ENCODE measurements around the gene TMCC1.

Gene TMCC1

GRCh38 chr3:129626744-129627349 is 266.7 kb downstream of the TMCC1 start:
- peak; percentile 56 to 80 (median 65) for DNase-seq (ENCODE audit: low read depth in 2 of 3, low spot score in 1 of 3)

GRCh38 chr3:129625072-129625874 is 268.2 kb downstream of the TMCC1 start:
- no peak for DNase-seq (ENCODE audit: low read depth in 2 of 3, low spot score in 1 of 3)

- no peak for DNase-seq (ENCODE audit: low read depth in 2 of 3, low spot score in 1 of 3)
These were observed 269.0 kb downstream of the TMCC1 start for GRCh38 chr3:129624347-129625071.

- no peak for DNase-seq (ENCODE audit: low read depth in 2 of 3, low spot score in 1 of 3)
These were observed 269.9 kb downstream of the TMCC1 start for GRCh38 chr3:129623447-129624118.

- no peak for DNase-seq (ENCODE audit: low read depth in 2 of 3, low spot score in 1 of 3)
These were observed 270.6 kb downstream of the TMCC1 start for GRCh38 chr3:129622933-129623332.

GRCh38 chr3:129622226-129622874 is 271.2 kb downstream of the TMCC1 start:
- DNase-seq (ENCODE audit: low read depth in 2 of 3, low spot score in 1 of 3): no peak

GRCh38 chr3:129621626-129622225 is 271.8 kb downstream of the TMCC1 start:
- DNase-seq (ENCODE audit: low read depth in 2 of 3, low spot score in 1 of 3): no peak

- no peak for DNase-seq (ENCODE audit: low read depth in 2 of 3, low spot score in 1 of 3)
These were observed 272.5 kb downstream of the TMCC1 start for GRCh38 chr3:129620828-129621559.

- DNase-seq (ENCODE audit: low read depth in 2 of 3, low spot score in 1 of 3): no peak
These were observed 273.8 kb downstream of the TMCC1 start for GRCh38 chr3:129619726-129620162.

- no peak for DNase-seq (ENCODE audit: low read depth in 2 of 3, low spot score in 1 of 3)
These were observed 274.4 kb downstream of the TMCC1 start for GRCh38 chr3:129618901-129619671.

- no peak for DNase-seq (ENCODE audit: low read depth in 2 of 3, low spot score in 1 of 3)
These were observed 275.2 kb downstream of the TMCC1 start for GRCh38 chr3:129618186-129618820.

- no peak for DNase-seq (ENCODE audit: low read depth in 2 of 3, low spot score in 1 of 3)
These were observed 275.9 kb downstream of the TMCC1 start for GRCh38 chr3:129617381-129618185.

- DNase-seq (ENCODE audit: low read depth in 2 of 3, low spot score in 1 of 3): no peak
These were observed 276.8 kb downstream of the TMCC1 start for GRCh38 chr3:129616713-129617112.

GRCh38 chr3:129616291-129616690 is 277.2 kb downstream of the TMCC1 start:
- DNase-seq (ENCODE audit: low read depth in 2 of 3, low spot score in 1 of 3): no peak

GRCh38 chr3:129615751-129616281 is 277.7 kb downstream of the TMCC1 start:
- DNase-seq (ENCODE audit: low read depth in 2 of 3, low spot score in 1 of 3): no peak

GRCh38 chr3:129614927-129615363 is 278.6 kb downstream of the TMCC1 start:
- no peak for DNase-seq (ENCODE audit: low read depth in 2 of 3, low spot score in 1 of 3)

GRCh38 chr3:129614435-129614834 is 279.1 kb downstream of the TMCC1 start:
- no peak for DNase-seq (ENCODE audit: low read depth in 2 of 3, low spot score in 1 of 3)
